ENCODE measurements around the gene TMPRSS9. TPM values are rescaled to one million over a fixed set of nuclear protein-coding genes. Genes with fewer than 3 reads are reported as not detected.

Gene TMPRSS9
- total RNA-seq, 1 experiment from 2014 or later = 0.57 TPM

DNA sequence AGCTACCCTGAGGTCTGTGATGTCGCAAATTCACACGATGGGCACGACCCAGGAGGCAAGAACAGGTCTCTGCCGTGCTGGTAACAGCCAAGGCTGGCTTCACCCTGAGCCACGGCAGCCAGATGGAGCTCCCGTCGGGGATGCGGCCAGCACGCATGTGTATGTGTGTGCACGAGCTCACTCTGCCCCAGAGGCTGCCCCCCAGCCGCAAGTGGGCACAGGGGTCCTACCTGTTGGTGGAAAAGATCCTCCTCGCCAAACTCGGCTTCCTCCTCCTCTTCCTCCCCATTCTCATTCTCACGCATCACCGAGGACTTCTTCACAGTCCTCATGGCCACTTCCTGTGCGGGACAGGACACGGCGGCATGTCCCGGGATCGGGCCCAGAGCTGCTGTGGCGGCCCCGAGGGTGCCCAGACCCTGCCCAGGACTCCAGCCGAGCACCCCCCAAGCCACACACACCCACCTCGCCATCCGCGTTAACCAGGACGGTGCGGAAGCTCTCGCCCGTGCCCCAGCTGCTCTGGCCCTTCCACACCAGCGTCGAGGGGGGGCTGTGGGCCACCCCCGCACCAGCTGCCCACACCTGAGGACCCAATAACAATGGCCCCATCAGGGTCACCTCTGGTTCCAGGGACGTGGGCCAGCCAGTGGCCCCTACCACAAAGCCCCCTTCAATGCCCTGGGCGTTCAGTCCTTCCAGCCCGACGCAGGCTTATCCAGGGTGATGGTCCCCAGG is 71.4 kb downstream of the TMPRSS9 start:
- Mint-ChIP-seq H3K27ac (no peak overlapping the region), H3K36me3 (peaks cover 19% of the 10 kb centered on the region), H3K4me3 (no peak overlapping the region), H3K4me1 (peaks cover 19% of the 10 kb centered on the region), H3K9me3 (no peaks in the 10 kb centered on the region), H3K27me3 (ENCODE audit: low read depth) (no peaks in the 10 kb centered on the region)
- CTCF ChIA-PET = interaction anchor here (0.9 to 1.0 kb wide), 2 partner anchors 16 to 193 kb away, joined by 3 to 4 read pairs; no protein-coding TSS in a partner anchor
- TF ChIP-seq ZBTB21 (CRISPR knock-in tag; IDR thresholded peaks at IDR 0.05; ENCODE audit: borderline replicate concordance) (no peak), ESRRA (CRISPR knock-in tag; IDR thresholded peaks at IDR 0.05; ENCODE audit: borderline replicate concordance) (no peak), TEAD1 (CRISPR knock-in tag; IDR thresholded peaks at IDR 0.05) (no peak), MYBL2 (CRISPR knock-in tag; IDR thresholded peaks at IDR 0.05) (no peak), ETV6 (CRISPR knock-in tag; IDR thresholded peaks at IDR 0.05) (no peak), ZNF138 (CRISPR knock-in tag; conservative IDR thresholded peaks at IDR 0.05) (no peak), EMX1 (CRISPR knock-in tag; IDR thresholded peaks at IDR 0.05) (no peak), TP53 (CRISPR knock-in tag; IDR thresholded peaks at IDR 0.05) (no peak), NFATC4 (CRISPR knock-in tag; IDR thresholded peaks at IDR 0.05) (no peak)
- TF ChIP-seq, protein P1, sequence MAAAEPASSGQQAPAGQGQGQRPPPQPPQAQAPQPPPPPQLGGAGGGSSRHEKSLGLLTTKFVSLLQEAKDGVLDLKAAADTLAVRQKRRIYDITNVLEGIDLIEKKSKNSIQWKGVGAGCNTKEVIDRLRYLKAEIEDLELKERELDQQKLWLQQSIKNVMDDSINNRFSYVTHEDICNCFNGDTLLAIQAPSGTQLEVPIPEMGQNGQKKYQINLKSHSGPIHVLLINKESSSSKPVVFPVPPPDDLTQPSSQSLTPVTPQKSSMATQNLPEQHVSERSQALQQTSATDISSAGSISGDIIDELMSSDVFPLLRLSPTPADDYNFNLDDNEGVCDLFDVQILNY (CRISPR knock-in tag; IDR thresholded peaks at IDR 0.05) = no peak
- TF ChIP-seq, protein P2, sequence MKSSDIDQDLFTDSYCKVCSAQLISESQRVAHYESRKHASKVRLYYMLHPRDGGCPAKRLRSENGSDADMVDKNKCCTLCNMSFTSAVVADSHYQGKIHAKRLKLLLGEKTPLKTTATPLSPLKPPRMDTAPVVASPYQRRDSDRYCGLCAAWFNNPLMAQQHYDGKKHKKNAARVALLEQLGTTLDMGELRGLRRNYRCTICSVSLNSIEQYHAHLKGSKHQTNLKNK (CRISPR knock-in tag; IDR thresholded peaks at IDR 0.05) = no peak
- TF ChIP-seq, protein P3, sequence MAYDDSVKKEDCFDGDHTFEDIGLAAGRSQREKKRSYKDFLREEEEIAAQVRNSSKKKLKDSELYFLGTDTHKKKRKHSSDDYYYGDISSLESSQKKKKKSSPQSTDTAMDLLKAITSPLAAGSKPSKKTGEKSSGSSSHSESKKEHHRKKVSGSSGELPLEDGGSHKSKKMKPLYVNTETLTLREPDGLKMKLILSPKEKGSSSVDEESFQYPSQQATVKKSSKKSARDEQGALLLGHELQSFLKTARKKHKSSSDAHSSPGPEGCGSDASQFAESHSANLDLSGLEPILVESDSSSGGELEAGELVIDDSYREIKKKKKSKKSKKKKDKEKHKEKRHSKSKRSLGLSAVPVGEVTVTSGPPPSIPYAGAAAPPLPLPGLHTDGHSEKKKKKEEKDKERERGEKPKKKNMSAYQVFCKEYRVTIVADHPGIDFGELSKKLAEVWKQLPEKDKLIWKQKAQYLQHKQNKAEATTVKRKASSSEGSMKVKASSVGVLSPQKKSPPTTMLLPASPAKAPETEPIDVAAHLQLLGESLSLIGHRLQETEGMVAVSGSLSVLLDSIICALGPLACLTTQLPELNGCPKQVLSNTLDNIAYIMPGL (CRISPR knock-in tag; IDR thresholded peaks at IDR 0.05) = no peak
- TF ChIP-seq, protein P4, sequence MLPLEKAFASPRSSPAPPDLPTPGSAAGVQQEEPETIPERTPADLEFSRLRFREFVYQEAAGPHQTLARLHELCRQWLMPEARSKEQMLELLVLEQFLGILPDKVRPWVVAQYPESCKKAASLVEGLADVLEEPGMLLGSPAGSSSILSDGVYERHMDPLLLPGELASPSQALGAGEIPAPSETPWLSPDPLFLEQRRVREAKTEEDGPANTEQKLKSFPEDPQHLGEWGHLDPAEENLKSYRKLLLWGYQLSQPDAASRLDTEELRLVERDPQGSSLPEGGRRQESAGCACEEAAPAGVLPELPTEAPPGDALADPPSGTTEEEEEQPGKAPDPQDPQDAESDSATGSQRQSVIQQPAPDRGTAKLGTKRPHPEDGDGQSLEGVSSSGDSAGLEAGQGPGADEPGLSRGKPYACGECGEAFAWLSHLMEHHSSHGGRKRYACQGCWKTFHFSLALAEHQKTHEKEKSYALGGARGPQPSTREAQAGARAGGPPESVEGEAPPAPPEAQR (CRISPR knock-in tag; IDR thresholded peaks at IDR 0.05) = no peak
- TF ChIP-seq, protein P5, sequence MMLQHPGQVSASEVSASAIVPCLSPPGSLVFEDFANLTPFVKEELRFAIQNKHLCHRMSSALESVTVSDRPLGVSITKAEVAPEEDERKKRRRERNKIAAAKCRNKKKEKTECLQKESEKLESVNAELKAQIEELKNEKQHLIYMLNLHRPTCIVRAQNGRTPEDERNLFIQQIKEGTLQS (CRISPR knock-in tag; conservative IDR thresholded peaks at IDR 0.05) = no peak
- TF ChIP-seq, protein P6, sequence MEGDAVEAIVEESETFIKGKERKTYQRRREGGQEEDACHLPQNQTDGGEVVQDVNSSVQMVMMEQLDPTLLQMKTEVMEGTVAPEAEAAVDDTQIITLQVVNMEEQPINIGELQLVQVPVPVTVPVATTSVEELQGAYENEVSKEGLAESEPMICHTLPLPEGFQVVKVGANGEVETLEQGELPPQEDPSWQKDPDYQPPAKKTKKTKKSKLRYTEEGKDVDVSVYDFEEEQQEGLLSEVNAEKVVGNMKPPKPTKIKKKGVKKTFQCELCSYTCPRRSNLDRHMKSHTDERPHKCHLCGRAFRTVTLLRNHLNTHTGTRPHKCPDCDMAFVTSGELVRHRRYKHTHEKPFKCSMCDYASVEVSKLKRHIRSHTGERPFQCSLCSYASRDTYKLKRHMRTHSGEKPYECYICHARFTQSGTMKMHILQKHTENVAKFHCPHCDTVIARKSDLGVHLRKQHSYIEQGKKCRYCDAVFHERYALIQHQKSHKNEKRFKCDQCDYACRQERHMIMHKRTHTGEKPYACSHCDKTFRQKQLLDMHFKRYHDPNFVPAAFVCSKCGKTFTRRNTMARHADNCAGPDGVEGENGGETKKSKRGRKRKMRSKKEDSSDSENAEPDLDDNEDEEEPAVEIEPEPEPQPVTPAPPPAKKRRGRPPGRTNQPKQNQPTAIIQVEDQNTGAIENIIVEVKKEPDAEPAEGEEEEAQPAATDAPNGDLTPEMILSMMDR (IDR thresholded peaks at IDR 0.05) = no peak
- ATAC-seq (no peak), DNase-seq (ENCODE audit: low spot score) (no peak)
- POLR2A ChIA-PET = no interaction called here

DNA sequence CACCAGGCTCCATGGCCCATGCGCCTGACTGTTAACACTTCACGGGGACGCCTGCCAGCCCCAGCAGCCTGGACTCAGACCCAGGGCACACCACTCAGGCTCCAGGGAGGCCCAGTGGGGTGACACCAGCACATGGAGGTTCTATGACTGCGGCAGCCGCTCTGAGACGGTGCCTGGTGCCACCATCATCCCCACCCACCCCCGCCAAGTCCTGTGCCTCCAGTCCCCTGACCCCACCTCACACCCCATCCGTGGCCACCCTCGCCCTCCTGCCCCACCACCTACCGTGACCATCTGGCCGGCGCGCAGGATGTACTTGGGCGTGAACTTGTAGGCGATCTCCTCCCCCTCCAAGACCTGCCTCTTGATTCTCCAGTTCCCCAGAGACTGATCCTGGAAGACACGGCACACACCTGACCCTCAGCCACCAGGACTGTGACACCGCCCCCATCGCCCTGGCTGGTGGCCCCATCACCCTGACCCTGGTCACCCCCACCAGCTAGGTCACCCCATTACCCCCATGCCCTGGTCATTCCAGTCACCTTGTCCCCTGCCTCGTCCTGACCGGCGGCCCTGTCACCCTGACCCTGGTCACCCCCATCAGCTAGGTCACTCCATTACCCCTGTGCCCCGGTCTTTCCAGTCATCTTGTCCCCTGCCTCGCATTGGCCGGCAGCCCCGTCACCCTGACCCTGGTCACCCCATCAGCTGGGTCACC is 72.2 kb downstream of the TMPRSS9 start:
- Mint-ChIP-seq H3K4me3 (no peak overlapping the region), H3K4me1 (peaks cover 16% of the 10 kb centered on the region), H3K27me3 (ENCODE audit: low read depth) (no peaks in the 10 kb centered on the region), H3K27ac (no peak overlapping the region), H3K9me3 (no peaks in the 10 kb centered on the region), H3K36me3 (peaks cover 20% of the 10 kb centered on the region)
- ChIA-PET CTCF (interaction anchor here (0.7 kb wide), 1 partner anchor 127 kb away, joined by 4 read pairs; no protein-coding TSS in a partner anchor), POLR2A (no interaction called here)
- no peak for ATAC-seq
- no peak for DNase-seq (ENCODE audit: low spot score)
- TF ChIP-seq, protein P7, sequence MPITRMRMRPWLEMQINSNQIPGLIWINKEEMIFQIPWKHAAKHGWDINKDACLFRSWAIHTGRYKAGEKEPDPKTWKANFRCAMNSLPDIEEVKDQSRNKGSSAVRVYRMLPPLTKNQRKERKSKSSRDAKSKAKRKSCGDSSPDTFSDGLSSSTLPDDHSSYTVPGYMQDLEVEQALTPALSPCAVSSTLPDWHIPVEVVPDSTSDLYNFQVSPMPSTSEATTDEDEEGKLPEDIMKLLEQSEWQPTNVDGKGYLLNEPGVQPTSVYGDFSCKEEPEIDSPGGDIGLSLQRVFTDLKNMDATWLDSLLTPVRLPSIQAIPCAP (CRISPR knock-in tag; IDR thresholded peaks at IDR 0.05) = no peak
- TF ChIP-seq SMAD4 (CRISPR knock-in tag; IDR thresholded peaks at IDR 0.05) (no peak), ZNF423 (CRISPR knock-in tag; IDR thresholded peaks at IDR 0.05) (no peak), RELA (CRISPR knock-in tag; IDR thresholded peaks at IDR 0.05; ENCODE audit: borderline replicate concordance) (no peak), KAT7 (CRISPR knock-in tag; IDR thresholded peaks at IDR 0.05; ENCODE audit: borderline replicate concordance) (no peak), ZNF671 (CRISPR knock-in tag; IDR thresholded peaks at IDR 0.05) (no peak)
- TF ChIP-seq, protein P5 (CRISPR knock-in tag; conservative IDR thresholded peaks at IDR 0.05) = no peak
- TF ChIP-seq, protein P8, sequence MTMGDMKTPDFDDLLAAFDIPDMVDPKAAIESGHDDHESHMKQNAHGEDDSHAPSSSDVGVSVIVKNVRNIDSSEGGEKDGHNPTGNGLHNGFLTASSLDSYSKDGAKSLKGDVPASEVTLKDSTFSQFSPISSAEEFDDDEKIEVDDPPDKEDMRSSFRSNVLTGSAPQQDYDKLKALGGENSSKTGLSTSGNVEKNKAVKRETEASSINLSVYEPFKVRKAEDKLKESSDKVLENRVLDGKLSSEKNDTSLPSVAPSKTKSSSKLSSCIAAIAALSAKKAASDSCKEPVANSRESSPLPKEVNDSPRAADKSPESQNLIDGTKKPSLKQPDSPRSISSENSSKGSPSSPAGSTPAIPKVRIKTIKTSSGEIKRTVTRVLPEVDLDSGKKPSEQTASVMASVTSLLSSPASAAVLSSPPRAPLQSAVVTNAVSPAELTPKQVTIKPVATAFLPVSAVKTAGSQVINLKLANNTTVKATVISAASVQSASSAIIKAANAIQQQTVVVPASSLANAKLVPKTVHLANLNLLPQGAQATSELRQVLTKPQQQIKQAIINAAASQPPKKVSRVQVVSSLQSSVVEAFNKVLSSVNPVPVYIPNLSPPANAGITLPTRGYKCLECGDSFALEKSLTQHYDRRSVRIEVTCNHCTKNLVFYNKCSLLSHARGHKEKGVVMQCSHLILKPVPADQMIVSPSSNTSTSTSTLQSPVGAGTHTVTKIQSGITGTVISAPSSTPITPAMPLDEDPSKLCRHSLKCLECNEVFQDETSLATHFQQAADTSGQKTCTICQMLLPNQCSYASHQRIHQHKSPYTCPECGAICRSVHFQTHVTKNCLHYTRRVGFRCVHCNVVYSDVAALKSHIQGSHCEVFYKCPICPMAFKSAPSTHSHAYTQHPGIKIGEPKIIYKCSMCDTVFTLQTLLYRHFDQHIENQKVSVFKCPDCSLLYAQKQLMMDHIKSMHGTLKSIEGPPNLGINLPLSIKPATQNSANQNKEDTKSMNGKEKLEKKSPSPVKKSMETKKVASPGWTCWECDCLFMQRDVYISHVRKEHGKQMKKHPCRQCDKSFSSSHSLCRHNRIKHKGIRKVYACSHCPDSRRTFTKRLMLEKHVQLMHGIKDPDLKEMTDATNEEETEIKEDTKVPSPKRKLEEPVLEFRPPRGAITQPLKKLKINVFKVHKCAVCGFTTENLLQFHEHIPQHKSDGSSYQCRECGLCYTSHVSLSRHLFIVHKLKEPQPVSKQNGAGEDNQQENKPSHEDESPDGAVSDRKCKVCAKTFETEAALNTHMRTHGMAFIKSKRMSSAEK (CRISPR knock-in tag; IDR thresholded peaks at IDR 0.05; ENCODE audit: borderline replicate concordance) = no peak

Data from WTC11 (cell line).